AG09319 (cell line): ENCODE data around the gene NFATC1.

ENCODE experiments used
- DNase-seq: peaks from one replicate; pipeline ENCODE4 v3.0.0-alpha.2; 2010; ENCODE audit warnings: low read depth; ENCODE audit errors: extremely low read depth
- CTCF ChIP-seq: IDR thresholded peaks from 2 replicates; pipeline ENCODE4 v1.5.1; 2011; ENCODE audit warnings: low read depth, mild to moderate bottlenecking, inconsistent platforms, low read length, moderate library complexity

Gene NFATC1

GRCh38 chr18:79506191-79507075 is 110.7 kb downstream of the NFATC1 start:
- DNase-seq, result no peak
- no peak for TF ChIP-seq CTCF

- DNase-seq, result no peak
- no peak for TF ChIP-seq CTCF
Measured at GRCh38 chr18:79507076-79507545, 111.4 kb downstream of the NFATC1 start.

GRCh38 chr18:79507546-79508480 is 112.1 kb downstream of the NFATC1 start:
- TF ChIP-seq CTCF, result no peak
- no peak for DNase-seq

- DNase-seq, result no peak
- no peak for TF ChIP-seq CTCF
Measured at GRCh38 chr18:79508565-79509535, 113.1 kb downstream of the NFATC1 start.

- no peak for TF ChIP-seq CTCF
- no peak for DNase-seq
Measured at GRCh38 chr18:79509536-79509930, 113.8 kb downstream of the NFATC1 start.

GRCh38 chr18:79510046-79510685 is 114.4 kb downstream of the NFATC1 start:
- TF ChIP-seq CTCF, result no peak

More at GRCh38 chr18:79510046-79510685, 114.4 kb downstream of the NFATC1 start:
- no peak for DNase-seq
